Gastrocnemius medialis (tissue), 4 donors: ENCODE data around the gene ERP29.

Source experiments
- POLR2A ChIP-seq, 2 donors: fragments of 450-650 bp; IDR thresholded peaks; one replicate each; pipeline ENCODE4 v1.6.1; 2017; ENCODE audit warnings: antibody characterized with exemption in 2 of 2, mild to moderate bottlenecking in 2 of 2, moderate library complexity in 2 of 2
- TF ChIP-seq, protein P1 (sequence below), 5 experiments: fragments of 450-650 bp in 3 of 5; fragments of 200-600 bp in 2 of 5; sonication (generic) in 2 of 5; IDR thresholded peaks in 4 of 5; conservative IDR thresholded peaks in 1 of 5; 1 replicate in 4 of 5; 2 replicates in 1 of 5; pipeline ENCODE4 v1.5.1; 2016 to 2019; ENCODE audit warnings: antibody characterized with exemption in 5 of 5, mild to moderate bottlenecking in 3 of 5, moderate library complexity in 3 of 5

DNA sequence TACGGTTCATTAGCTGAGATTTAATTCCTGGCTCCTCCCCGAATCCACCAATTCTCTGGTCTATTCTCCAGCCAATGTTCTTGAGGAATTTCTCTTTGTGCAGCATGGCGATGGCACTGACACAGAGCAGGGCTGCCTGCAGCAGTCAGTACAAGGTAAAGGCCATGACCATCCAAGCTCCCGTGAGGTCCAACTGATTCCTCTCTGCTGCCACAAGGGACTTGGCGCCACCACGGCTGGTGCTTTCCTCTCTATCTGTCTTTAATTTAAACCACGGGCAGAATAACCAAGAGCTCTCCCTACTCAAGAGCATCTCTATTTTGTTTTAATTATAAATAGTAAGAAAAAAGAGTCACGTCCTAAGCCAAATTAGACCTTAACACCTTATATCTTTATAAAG, 12.4 kb upstream of the ERP29 start:
- TF ChIP-seq, protein P1, sequence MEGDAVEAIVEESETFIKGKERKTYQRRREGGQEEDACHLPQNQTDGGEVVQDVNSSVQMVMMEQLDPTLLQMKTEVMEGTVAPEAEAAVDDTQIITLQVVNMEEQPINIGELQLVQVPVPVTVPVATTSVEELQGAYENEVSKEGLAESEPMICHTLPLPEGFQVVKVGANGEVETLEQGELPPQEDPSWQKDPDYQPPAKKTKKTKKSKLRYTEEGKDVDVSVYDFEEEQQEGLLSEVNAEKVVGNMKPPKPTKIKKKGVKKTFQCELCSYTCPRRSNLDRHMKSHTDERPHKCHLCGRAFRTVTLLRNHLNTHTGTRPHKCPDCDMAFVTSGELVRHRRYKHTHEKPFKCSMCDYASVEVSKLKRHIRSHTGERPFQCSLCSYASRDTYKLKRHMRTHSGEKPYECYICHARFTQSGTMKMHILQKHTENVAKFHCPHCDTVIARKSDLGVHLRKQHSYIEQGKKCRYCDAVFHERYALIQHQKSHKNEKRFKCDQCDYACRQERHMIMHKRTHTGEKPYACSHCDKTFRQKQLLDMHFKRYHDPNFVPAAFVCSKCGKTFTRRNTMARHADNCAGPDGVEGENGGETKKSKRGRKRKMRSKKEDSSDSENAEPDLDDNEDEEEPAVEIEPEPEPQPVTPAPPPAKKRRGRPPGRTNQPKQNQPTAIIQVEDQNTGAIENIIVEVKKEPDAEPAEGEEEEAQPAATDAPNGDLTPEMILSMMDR (IDR thresholded peaks at IDR 0.05 in 4 of 5, conservative IDR thresholded peaks at IDR 0.05 in 1 of 5) = no peak
- TF ChIP-seq POLR2A (IDR thresholded peaks at IDR 0.05) = no peak
